GM12878 (cell line): Measurements from ENCODE around the gene TBC1D25. TPM values are rescaled to one million over a fixed set of nuclear protein-coding genes. Genes with fewer than 3 reads are reported as not detected.
A peak's percentile ranks its signal among the peaks of the same experiment; 100 is the strongest.

Experiments
- ATAC-seq: fragments of 200-7000 bp; cut with Tn5 transposase; 3 replicates; pipeline ENCODE4 v1.9.1; 2020; ENCODE audit warnings: mild to moderate bottlenecking, moderate library complexity
- BruUV-seq: library from RNA; stranded (reverse); fragments of 400-500 nt; replicated peaks from 2 replicates; lab custom pipeline; 2021; lab: Mats Ljungman, UMichigan
- CTCF ChIA-PET: fragments of 300-600 bp; sonication (Branson Sonifier 250); formaldehyde crosslinking; extraction: SDS; loops from one replicate; lab custom pipeline; 2021; ENCODE audit warnings: inconsistent platforms; lab: Yijun Ruan, JAX
- POLR2A ChIA-PET: fragments of 350-600 bp; formaldehyde crosslinking; extraction: SDS; loops from one replicate; lab custom pipeline; 2021; ENCODE audit warnings: inconsistent platforms; lab: Charles Lee
- RAD21 ChIA-PET: fragments of 300-600 bp; sonication (Branson Sonifier 250); formaldehyde crosslinking; loops from one replicate; lab custom pipeline; 2023; ENCODE audit warnings: antibody characterized with exemption; ENCODE audit not compliant: unreplicated experiment; lab: Charles Lee
- SMC1A ChIA-PET: fragments of 300-600 bp; sonication (Branson Sonifier 250); formaldehyde crosslinking; loops from one replicate; lab custom pipeline; 2023; ENCODE audit not compliant: unreplicated experiment, uncharacterized antibody; lab: Charles Lee
- DNase-seq: peaks from one replicate; pipeline ENCODE4 v3.0.0-alpha.2; 2011; ENCODE audit warnings: low read depth, low spot score
- FAIRE-seq: peaks from 3 replicates; lab custom pipeline; 2011; peaks lifted over from hg19 to GRCh38; lab: Jason Lieb, UNC
- H2AFZ ChIP-seq: 2 replicates; pipeline ENCODE4 v1.6.0; 2011; ENCODE audit warnings: low read depth, low read length, control low read depth; ENCODE audit not compliant: control insufficient read depth
- H3K27ac ChIP-seq: 2 replicates; pipeline ENCODE4 v1.5.1; 2011; ENCODE audit warnings: control low read depth; ENCODE audit not compliant: control insufficient read depth, insufficient read depth
- H3K27me3 ChIP-seq, 2 experiments: replicated peaks in 1 of 2; 2 replicates each; pipeline versions ENCODE4 v1.6.0 to v1.6.1; 2011; ENCODE audit warnings: low read length in 1 of 2; ENCODE audit not compliant: control insufficient read depth in 2 of 2, insufficient read depth in 2 of 2
- H3K36me3 ChIP-seq, 2 experiments: 2 replicates each; pipeline ENCODE4 v1.5.1; 2011; ENCODE audit warnings: low read length in 1 of 2; ENCODE audit not compliant: control insufficient read depth in 2 of 2, insufficient read depth in 2 of 2
- H3K4me1 ChIP-seq: 2 replicates; pipeline ENCODE4 v1.6.1; 2011; ENCODE audit warnings: mild to moderate bottlenecking, low read length, moderate library complexity, mixed read lengths; ENCODE audit not compliant: control insufficient read depth, insufficient read depth
- H3K4me2 ChIP-seq: 2 replicates; pipeline ENCODE4 v1.6.0; 2011; ENCODE audit warnings: control low read depth; ENCODE audit not compliant: control insufficient read depth, insufficient read depth
- H3K4me3 ChIP-seq: fragments of 200-600 bp; sonication (generic); 2 replicates; pipeline ENCODE4 v1.5.1; 2016
- H3K79me2 ChIP-seq: 2 replicates; pipeline ENCODE4 v1.6.0; 2011; ENCODE audit warnings: low read length; ENCODE audit not compliant: control insufficient read depth, insufficient read depth
- H3K9ac ChIP-seq: 2 replicates; pipeline ENCODE4 v1.8.0; 2011; ENCODE audit warnings: low read length, control low read depth, mixed read lengths; ENCODE audit not compliant: control insufficient read depth, insufficient read depth
- H3K9me3 ChIP-seq: replicated peaks from 3 replicates; pipeline ENCODE4 v1.5.1; 2011; ENCODE audit warnings: mild to moderate bottlenecking, low read length; ENCODE audit not compliant: control insufficient read depth, insufficient read depth
- H4K20me1 ChIP-seq: 2 replicates; pipeline ENCODE4 v1.6.0; 2011; ENCODE audit not compliant: control insufficient read depth, insufficient read depth
- ATF7 ChIP-seq: fragments of 450-650 bp; IDR thresholded peaks from 2 replicates; pipeline ENCODE4 v1.6.1; 2016; ENCODE audit warnings: low read depth, mild to moderate bottlenecking
- CEBPB ChIP-seq, 2 experiments: fragments of 150-350 bp in 1 of 2; IDR thresholded peaks; 2 replicates each; pipeline ENCODE4 v1.6.1; 2012 to 2014; ENCODE audit warnings: low read depth in 2 of 2, low read length in 2 of 2, borderline replicate concordance in 1 of 2, inconsistent platforms in 1 of 2
- CHD4 ChIP-seq: fragments of 200-600 bp; sonication (generic); IDR thresholded peaks from 2 replicates; pipeline ENCODE4 v1.6.1; 2016; ENCODE audit warnings: mild to moderate bottlenecking
- CREM ChIP-seq: IDR thresholded peaks from 2 replicates; pipeline ENCODE4 v1.6.1; 2014; ENCODE audit warnings: antibody characterized with exemption, low read depth
- DPF2 ChIP-seq: fragments of 450-650 bp; IDR thresholded peaks from 2 replicates; pipeline ENCODE4 v1.6.1; 2017; ENCODE audit warnings: mild to moderate bottlenecking
- JUND ChIP-seq: IDR thresholded peaks from 2 replicates; pipeline ENCODE4 v1.6.1; 2012; ENCODE audit warnings: low read depth, mild to moderate bottlenecking, low read length, improper control_type of control experiment, moderate library complexity
- MYB ChIP-seq: fragments of 150-350 bp; IDR thresholded peaks from 2 replicates; pipeline ENCODE4 v1.6.1; 2014; ENCODE audit warnings: mild to moderate bottlenecking, low read depth, low read length, borderline replicate concordance
- NRF1 ChIP-seq: conservative IDR thresholded peaks from 2 replicates; pipeline ENCODE4 v1.6.1; 2011; ENCODE audit warnings: mild to moderate bottlenecking, low read depth, low read length, improper control_type of control experiment
- PAX5 ChIP-seq: IDR thresholded peaks from 2 replicates; pipeline ENCODE4 v1.6.1; 2011; ENCODE audit warnings: low read depth, low read length, borderline replicate concordance
- POLR2A ChIP-seq: IDR thresholded peaks from 2 replicates; pipeline ENCODE4 v1.6.1; 2011; ENCODE audit warnings: low read depth, mild to moderate bottlenecking, low read length
- RAD51 ChIP-seq: fragments of 450-650 bp; IDR thresholded peaks from 2 replicates; pipeline ENCODE4 v1.6.1; 2016; ENCODE audit warnings: moderate library complexity, mild to moderate bottlenecking, inconsistent platforms
- TCF12 ChIP-seq: IDR thresholded peaks from 2 replicates; pipeline ENCODE4 v1.6.1; 2011; ENCODE audit warnings: low read depth, mild to moderate bottlenecking, low read length
- ZNF217 ChIP-seq: fragments of 450-650 bp; IDR thresholded peaks from 2 replicates; pipeline ENCODE4 v1.6.1; 2017; ENCODE audit warnings: antibody characterized with exemption, mild to moderate bottlenecking
- WGBS: methylation state at CpG from one replicate; pipeline ENCODE4 v1.1.6; 2016; ENCODE audit warnings: low lambda C conversion rate; ENCODE audit not compliant: insufficient replicate concordance, insufficient coverage; ENCODE audit errors: missing lambda C conversion rate; 5-methylcytosine and 5-hydroxymethylcytosine counted together
- in situ Hi-C: fragments of 300-500 bp; cut with MboI; formaldehyde crosslinking; loops from 9 replicates; pipeline ENCODE4 v1.14.3; 2018; ENCODE audit warnings: mixed read lengths
- intact Hi-C: fragments of 100-400 bp; cut with micrococcal nuclease; formaldehyde crosslinking; loops from one replicate; pipeline ENCODE4 v1.14.2; 2022; ENCODE audit not compliant: unreplicated experiment
- polyA plus RNA-seq, 11 experiments: library from polyadenylated mRNA; depleted of rRNA in 4 of 11; unstranded in 6 of 11; stranded (reverse) in 5 of 11; fragments of >200 nt; fragmentation: Nextera tagmentation in 4 of 11; fragmentation: Illumina TruSeq in 1 of 11; extraction: Ambion mirVana in 4 of 11; extraction: Trizol in 1 of 11; gene quantifications; 1 replicate in 1 of 11; 2 replicates in 10 of 11; pipeline versions ENCODE4 v1.2.1 to v1.2.3, GENCODE V29; 2011 to 2016; ENCODE audit warnings: inconsistent platforms in 2 of 11, missing spikeins in 2 of 11, low read depth in 1 of 11
- total RNA-seq, 4 experiments: library from RNA; depleted of rRNA in 3 of 4; stranded (reverse); fragments of >200 nt in 3 of 4; fragmentation: Illumina TruSeq in 1 of 4; extraction: Trizol in 1 of 4; gene quantifications; 2 replicates each; pipeline versions ENCODE4 v1.2.1 to v1.2.3, GENCODE V29; 2013 to 2021
- TF ChIP-seq, protein P1 (sequence below): fragments of 450-650 bp; IDR thresholded peaks from 2 replicates; pipeline ENCODE4 v1.6.1; 2016; ENCODE audit warnings: mild to moderate bottlenecking
- TF ChIP-seq, protein P2 (sequence below): fragments of 450-650 bp; IDR thresholded peaks from 2 replicates; pipeline ENCODE4 v1.6.1; 2017; ENCODE audit warnings: mild to moderate bottlenecking, low read depth, inconsistent platforms; ENCODE audit not compliant: poor library complexity, severe bottlenecking
- TF ChIP-seq, protein P3 (sequence below): IDR thresholded peaks from 2 replicates; pipeline ENCODE4 v1.6.1; 2012; ENCODE audit warnings: low read depth, low read length, improper control_type of control experiment
- TF ChIP-seq, protein P4 (sequence below), 3 experiments: IDR thresholded peaks in 2 of 3; conservative IDR thresholded peaks in 1 of 3; 2 replicates each; pipeline ENCODE4 v1.5.1; 2011; ENCODE audit warnings: low read depth in 3 of 3, low read length in 3 of 3, mild to moderate bottlenecking in 3 of 3, control low read depth in 2 of 3, moderate library complexity in 2 of 3, inconsistent platforms in 1 of 3, mixed read lengths in 1 of 3; ENCODE audit not compliant: control insufficient read depth in 2 of 3, insufficient read depth in 1 of 3; ENCODE audit errors: extremely low read depth in 1 of 3
- TF ChIP-seq, protein P5 (sequence below): fragments of 450-650 bp; conservative IDR thresholded peaks from 2 replicates; pipeline ENCODE4 v1.6.1; 2017; ENCODE audit warnings: mild to moderate bottlenecking, moderate library complexity

TBC1D25 gene
- total and polyA plus RNA-seq, 10 of the 15 experiments (the other 5 are each of a cell fraction or from before 2014, with no cell fraction given): 0.79 to 17.3 (median 10.0) TPM

- Histone ChIP-seq H3K4me2 (no peak overlapping the region), H2AFZ (no peak overlapping the region), H3K79me2 (peaks cover 19% of the 10 kb centered on the region), H3K4me1 (peaks cover 7% of the 10 kb centered on the region; the same call in 1 of the 2 replicates), H3K27me3 (no peaks in the 10 kb centered on the region), H4K20me1 (no peaks in the 10 kb centered on the region), H3K9me3 (no peaks in the 10 kb centered on the region; the same call in 2 of the 3 replicates), H3K27ac (no peak overlapping the region), H3K36me3 (peaks cover 0 to 4% of the 10 kb centered on the region in 2 experiments), H3K4me3 (no peak overlapping the region), H3K9ac (no peak overlapping the region)
- SMC1A ChIA-PET: no interaction called here
- DNase-seq (no peak), FAIRE-seq (no peak), ATAC-seq (no peak)
- in situ Hi-C loops: no loop called here
- BruUV-seq: TSS peak; percentile 55
- intact Hi-C loops: no loop called here
- 77% methylated on average over 11 of the region's 12 CpGs for WGBS
- CTCF ChIA-PET: no interaction called here
- POLR2A ChIA-PET: no interaction called here
- RAD21 ChIA-PET: no interaction called here
- TF ChIP-seq MYB (no peak), ZNF217 (no peak), JUND (no peak), CEBPB (IDR thresholded peaks at IDR 0.05; ENCODE audit: borderline replicate concordance in 1 of 2, low read depth in 2 of 2, low read length in 2 of 2) (no peak), RAD51 (no peak), ATF7 (no peak), CHD4 (no peak), NRF1 (no peak), DPF2 (no peak), TCF12 (no peak), PAX5 (no peak), POLR2A (no peak), CREM (no peak)
- TF ChIP-seq, protein P1, sequence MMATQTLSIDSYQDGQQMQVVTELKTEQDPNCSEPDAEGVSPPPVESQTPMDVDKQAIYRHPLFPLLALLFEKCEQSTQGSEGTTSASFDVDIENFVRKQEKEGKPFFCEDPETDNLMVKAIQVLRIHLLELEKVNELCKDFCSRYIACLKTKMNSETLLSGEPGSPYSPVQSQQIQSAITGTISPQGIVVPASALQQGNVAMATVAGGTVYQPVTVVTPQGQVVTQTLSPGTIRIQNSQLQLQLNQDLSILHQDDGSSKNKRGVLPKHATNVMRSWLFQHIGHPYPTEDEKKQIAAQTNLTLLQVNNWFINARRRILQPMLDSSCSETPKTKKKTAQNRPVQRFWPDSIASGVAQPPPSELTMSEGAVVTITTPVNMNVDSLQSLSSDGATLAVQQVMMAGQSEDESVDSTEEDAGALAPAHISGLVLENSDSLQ: no peak
- TF ChIP-seq, protein P2, sequence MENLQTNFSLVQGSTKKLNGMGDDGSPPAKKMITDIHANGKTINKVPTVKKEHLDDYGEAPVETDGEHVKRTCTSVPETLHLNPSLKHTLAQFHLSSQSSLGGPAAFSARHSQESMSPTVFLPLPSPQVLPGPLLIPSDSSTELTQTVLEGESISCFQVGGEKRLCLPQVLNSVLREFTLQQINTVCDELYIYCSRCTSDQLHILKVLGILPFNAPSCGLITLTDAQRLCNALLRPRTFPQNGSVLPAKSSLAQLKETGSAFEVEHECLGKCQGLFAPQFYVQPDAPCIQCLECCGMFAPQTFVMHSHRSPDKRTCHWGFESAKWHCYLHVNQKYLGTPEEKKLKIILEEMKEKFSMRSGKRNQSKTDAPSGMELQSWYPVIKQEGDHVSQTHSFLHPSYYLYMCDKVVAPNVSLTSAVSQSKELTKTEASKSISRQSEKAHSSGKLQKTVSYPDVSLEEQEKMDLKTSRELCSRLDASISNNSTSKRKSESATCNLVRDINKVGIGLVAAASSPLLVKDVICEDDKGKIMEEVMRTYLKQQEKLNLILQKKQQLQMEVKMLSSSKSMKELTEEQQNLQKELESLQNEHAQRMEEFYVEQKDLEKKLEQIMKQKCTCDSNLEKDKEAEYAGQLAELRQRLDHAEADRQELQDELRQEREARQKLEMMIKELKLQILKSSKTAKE: no peak
- TF ChIP-seq, protein P3, sequence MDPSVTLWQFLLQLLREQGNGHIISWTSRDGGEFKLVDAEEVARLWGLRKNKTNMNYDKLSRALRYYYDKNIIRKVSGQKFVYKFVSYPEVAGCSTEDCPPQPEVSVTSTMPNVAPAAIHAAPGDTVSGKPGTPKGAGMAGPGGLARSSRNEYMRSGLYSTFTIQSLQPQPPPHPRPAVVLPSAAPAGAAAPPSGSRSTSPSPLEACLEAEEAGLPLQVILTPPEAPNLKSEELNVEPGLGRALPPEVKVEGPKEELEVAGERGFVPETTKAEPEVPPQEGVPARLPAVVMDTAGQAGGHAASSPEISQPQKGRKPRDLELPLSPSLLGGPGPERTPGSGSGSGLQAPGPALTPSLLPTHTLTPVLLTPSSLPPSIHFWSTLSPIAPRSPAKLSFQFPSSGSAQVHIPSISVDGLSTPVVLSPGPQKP: no peak
- TF ChIP-seq, protein P4, sequence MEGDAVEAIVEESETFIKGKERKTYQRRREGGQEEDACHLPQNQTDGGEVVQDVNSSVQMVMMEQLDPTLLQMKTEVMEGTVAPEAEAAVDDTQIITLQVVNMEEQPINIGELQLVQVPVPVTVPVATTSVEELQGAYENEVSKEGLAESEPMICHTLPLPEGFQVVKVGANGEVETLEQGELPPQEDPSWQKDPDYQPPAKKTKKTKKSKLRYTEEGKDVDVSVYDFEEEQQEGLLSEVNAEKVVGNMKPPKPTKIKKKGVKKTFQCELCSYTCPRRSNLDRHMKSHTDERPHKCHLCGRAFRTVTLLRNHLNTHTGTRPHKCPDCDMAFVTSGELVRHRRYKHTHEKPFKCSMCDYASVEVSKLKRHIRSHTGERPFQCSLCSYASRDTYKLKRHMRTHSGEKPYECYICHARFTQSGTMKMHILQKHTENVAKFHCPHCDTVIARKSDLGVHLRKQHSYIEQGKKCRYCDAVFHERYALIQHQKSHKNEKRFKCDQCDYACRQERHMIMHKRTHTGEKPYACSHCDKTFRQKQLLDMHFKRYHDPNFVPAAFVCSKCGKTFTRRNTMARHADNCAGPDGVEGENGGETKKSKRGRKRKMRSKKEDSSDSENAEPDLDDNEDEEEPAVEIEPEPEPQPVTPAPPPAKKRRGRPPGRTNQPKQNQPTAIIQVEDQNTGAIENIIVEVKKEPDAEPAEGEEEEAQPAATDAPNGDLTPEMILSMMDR (IDR thresholded peaks at IDR 0.05 in 2 of 3, conservative IDR thresholded peaks at IDR 0.05 in 1 of 3; ENCODE audit: control insufficient read depth in 2 of 3, extremely low read depth in 1 of 3, insufficient read depth in 1 of 3, low read depth in 3 of 3, low read length in 3 of 3): no peak
- TF ChIP-seq, protein P5, sequence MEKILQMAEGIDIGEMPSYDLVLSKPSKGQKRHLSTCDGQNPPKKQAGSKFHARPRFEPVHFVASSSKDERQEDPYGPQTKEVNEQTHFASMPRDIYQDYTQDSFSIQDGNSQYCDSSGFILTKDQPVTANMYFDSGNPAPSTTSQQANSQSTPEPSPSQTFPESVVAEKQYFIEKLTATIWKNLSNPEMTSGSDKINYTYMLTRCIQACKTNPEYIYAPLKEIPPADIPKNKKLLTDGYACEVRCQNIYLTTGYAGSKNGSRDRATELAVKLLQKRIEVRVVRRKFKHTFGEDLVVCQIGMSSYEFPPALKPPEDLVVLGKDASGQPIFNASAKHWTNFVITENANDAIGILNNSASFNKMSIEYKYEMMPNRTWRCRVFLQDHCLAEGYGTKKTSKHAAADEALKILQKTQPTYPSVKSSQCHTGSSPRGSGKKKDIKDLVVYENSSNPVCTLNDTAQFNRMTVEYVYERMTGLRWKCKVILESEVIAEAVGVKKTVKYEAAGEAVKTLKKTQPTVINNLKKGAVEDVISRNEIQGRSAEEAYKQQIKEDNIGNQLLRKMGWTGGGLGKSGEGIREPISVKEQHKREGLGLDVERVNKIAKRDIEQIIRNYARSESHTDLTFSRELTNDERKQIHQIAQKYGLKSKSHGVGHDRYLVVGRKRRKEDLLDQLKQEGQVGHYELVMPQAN: no peak
These were observed 15.8 kb upstream of the TBC1D25 start for GRCh38 chrX:48523682-48524081.
